Neural cell (in vitro differentiated cells): ENCODE data around the gene G6PC3.

Experiments used
- CTCF ChIP-seq: fragments of 450-650 bp; IDR thresholded peaks from 2 replicates; pipeline ENCODE4 v1.5.1; 2014; ENCODE audit warnings: antibody characterized with exemption, mild to moderate bottlenecking, moderate library complexity; ENCODE audit not compliant: poor library complexity, severe bottlenecking
- EP300 ChIP-seq: fragments of 450-650 bp; conservative IDR thresholded peaks from 2 replicates; pipeline ENCODE4 v1.6.1; 2014; ENCODE audit warnings: antibody characterized with exemption, mild to moderate bottlenecking, moderate library complexity; ENCODE audit not compliant: poor library complexity, severe bottlenecking
- EZH2 ChIP-seq: fragments of 200-600, 300-800 bp; shearing (Covaris generic), sonication (generic); IDR thresholded peaks from 2 replicates; pipeline ENCODE4 v1.6.1; 2014; ENCODE audit warnings: antibody characterized with exemption, low read length, borderline replicate concordance, mild to moderate bottlenecking; ENCODE audit not compliant: insufficient read depth, poor library complexity, severe bottlenecking
- MXI1 ChIP-seq: fragments of 450-650 bp; conservative IDR thresholded peaks from 2 replicates; pipeline ENCODE4 v1.6.1; 2014; ENCODE audit warnings: antibody characterized with exemption, mild to moderate bottlenecking; ENCODE audit not compliant: poor library complexity, severe bottlenecking
- POLR2AphosphoS5 ChIP-seq: IDR thresholded peaks from 2 replicates; pipeline ENCODE4 v1.6.1; 2012
- RAD21 ChIP-seq: fragments of 450-650 bp; conservative IDR thresholded peaks from 2 replicates; pipeline ENCODE4 v1.6.1; 2014; ENCODE audit warnings: antibody characterized with exemption, mild to moderate bottlenecking, moderate library complexity
- REST ChIP-seq: IDR thresholded peaks from 2 replicates; pipeline ENCODE4 v1.6.1; 2012; ENCODE audit warnings: borderline replicate concordance
- SMC3 ChIP-seq: fragments of 450-650 bp; conservative IDR thresholded peaks from 2 replicates; pipeline ENCODE4 v1.6.1; 2014; ENCODE audit warnings: antibody characterized with exemption, mild to moderate bottlenecking, moderate library complexity; ENCODE audit not compliant: poor library complexity
- TAF1 ChIP-seq: IDR thresholded peaks from 2 replicates; pipeline ENCODE4 v1.6.1; 2012; ENCODE audit warnings: low read depth

GRCh38 chr17:44065668-44066203, 4.8 kb upstream of the G6PC3 start:
- TF ChIP-seq CTCF (no peak), TAF1 (no peak), REST (no peak), POLR2AphosphoS5 (no peak), MXI1 (peak; percentile 64), EZH2 (no peak), EP300 (no peak), RAD21 (no peak), SMC3 (no peak)
